GDM1 (cell line): ENCODE results near the gene CRX.
"Not testable (repeated sequence)": the region's sequence is repeated elsewhere in the genome, so short reads cannot be mapped to it uniquely, and the experiment has no call there.

Experiments
- DNase-seq: peaks from one replicate; lab custom pipeline; 2025; lab: John Stamatoyannopoulos, UW

CRX gene

DNA sequence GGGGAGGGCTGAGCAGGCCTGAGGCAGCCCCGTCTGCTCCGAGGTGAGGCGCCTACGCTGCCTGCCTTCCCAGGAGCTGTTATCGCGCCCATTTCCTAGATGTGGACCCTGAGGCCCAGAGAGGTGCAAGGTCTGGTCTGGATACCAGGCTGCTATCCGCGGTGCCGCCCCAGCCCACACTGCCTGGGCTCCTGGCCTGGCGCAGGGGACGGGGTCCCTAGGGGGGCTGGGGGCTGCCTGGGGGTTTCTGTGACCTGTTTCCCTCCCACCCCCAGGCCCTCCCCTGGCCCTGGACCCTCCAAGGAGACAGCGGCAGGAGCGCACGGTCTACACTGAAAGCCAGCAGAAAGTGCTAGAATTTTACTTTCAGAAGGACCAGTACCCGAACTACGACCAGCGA lies 38.1 kb downstream of the CRX start:
- not testable (repeated sequence) for DNase-seq

DNA sequence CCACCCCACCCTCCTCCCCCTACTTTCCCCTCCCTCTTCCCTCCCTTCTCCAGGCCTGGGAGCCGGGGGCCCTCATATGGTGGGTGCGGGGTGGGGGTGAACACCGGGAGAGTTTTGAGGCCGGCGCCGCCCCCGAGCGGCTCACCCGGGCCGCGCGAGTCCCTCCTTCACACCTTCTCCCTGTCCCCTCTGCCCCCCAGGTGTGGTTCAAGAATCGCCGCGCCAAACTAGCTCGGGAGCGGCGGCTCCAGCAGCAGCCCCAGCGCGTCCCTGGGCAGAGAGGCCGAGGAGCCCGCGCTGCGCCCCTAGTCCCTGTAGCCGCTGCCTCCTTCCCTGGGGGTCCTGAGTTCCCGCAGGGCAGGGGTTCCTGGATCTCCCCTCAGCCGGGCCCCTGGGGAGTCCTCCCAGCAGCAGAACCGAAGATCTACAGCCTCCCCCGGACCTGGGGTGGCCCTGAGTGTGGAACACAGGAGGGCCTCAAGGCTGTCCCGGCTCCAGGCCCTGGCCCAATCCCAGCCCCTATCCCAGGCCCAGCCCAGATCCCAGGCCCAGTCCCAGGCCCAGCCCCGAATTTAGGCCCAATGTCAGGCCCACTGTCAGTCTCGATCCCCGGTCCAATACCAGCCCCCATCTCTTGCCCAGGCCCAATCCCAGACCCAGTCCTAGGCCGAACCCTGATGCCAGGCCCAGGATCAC lies 39.0 kb downstream of the CRX start:
- no peak for DNase-seq

DNA sequence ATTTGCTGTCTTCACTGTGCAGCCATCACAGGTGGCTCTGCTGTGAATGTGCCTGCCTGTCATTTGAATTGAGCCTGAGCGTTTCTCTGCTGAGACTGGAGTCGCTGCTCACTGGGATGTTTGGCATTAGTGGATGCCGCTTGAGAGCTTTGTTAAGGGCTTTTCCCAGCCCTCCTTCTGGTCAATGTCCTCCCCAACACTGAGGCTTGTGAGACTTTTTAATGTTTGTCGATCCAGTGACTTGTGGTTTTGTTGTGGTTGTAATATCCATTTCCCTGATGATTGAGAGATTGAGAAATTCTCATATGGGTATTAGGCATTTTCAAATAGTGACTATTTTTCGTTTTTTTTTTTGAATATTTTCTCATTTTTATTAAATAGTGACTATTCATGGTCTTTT lies 39.9 kb downstream of the CRX start:
- no peak for DNase-seq

DNA sequence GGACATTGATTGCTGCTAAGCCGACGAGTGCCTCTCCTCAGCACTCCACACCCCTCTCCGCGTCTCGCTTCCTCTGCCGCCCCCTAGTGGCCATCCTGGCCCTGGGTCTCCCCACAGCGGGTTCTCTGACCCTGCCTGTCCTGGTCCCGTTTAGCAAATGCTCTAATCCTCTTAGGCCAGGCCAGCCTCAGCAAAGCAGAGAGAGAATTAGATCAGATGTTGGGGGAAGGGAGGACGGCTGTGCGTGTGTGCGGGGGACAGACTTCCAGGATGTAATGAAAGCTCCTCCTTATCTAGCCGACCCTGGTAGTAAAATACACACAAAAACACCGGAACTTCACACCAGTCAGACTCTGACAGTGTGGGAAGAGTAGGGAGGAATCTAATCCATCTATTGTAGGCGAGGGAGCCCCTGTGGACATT lies 41.8 kb downstream of the CRX start:
- peak; percentile 33 for DNase-seq

GRCh38 chr19:47865166-47865565 lies 43.4 kb downstream of the CRX start:
- DNase-seq, result no peak

DNA sequence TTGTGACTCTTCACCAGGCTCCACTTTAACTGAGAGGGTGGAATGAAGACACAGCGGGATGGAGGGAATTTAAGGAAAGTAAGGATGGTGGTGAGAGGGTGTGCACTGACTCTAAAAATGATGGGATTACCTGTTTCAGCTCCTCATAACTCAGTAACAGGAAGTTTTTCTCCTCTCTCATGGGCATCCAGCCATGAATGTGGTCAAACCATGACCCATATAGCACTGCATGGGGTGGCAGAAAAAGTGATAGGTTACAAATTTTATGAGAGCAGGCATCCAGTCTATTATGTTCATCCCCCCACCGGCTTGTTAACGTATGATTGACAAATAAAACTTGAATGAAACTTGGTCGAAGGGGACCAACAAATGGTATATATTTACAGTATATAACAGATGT lies 57.2 kb downstream of the CRX start:
- no peak for DNase-seq

DNA sequence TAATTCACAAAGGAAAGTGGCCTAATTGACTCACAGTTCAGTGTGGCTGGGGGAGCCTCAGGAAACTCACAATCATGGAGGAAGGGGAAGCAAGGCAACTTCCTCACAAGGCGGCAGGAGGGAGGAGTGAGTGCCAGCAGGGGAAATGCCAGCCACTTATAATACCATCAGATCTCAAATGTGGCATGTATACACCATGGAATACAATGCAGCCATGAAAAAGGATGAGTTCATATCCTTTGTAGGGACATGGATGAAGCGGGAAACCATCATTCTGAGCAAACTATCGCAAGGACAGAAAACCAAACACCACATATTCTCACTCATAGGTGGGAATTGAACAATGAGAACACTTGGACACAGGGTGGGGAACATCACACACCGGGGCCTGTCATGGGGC lies 57.6 kb downstream of the CRX start:
- not testable (repeated sequence) for DNase-seq

DNA sequence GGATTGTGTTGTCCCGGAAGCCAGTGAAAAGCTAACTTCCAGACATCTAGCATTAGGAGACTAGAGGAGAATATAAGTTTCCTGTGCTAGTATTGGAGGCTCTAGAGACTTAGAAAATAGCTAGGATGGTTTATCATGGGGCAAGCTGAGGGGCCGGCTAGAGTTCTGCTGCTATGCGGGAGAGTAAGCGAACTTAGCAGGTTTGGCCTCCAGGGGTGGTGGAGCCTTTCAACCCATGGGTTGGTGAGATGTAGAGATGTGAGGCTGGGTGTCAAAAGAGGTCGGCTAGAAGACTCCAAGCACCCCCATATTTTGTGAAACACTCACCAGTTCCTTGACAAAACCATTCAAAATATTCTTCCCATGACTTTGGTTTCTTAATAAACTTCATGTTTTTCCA lies 60.0 kb downstream of the CRX start:
- DNase-seq, result no peak

GRCh38 chr19:47882890-47883289 lies 61.2 kb downstream of the CRX start:
- no peak for DNase-seq

GRCh38 chr19:47885067-47885463 lies 63.3 kb downstream of the CRX start:
- DNase-seq, result no peak

DNA sequence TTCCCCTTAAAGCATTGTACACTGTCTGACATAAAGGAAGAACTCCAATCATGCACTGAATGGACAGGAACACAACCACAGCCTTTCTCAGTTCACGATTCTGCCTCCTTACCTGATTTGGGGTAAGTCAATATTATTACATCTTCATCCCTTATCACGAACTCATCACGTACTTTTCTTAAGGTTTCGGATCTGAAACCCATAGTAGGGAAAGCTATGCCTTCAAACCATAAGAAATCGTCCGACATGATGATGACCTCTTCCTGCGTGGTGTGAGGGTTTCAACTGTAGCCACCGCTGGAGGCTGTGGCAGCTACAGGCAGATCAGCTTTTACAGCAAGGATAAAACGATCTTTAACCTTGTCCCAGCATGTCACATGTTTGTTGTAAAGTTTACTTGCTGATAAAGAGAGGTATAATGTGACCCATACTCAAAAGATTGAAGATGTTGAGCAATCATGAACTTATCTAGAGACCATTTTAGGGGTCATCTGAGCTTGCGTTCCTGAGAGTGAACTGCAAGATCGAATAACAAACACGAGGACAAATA lies 64.3 kb downstream of the CRX start, which contains the start of gene SULT2A1:
TSS of gene SULT2A1 (minus strand) at position 306 of the 550 bp plus-strand sequence. CDS start at position 248, 58 bp downstream.
- DNase-seq, result no peak

- DNase-seq, result no peak
Observed at GRCh38 chr19:47890865-47891621, 69.3 kb downstream of the CRX start.

GRCh38 chr19:47891622-47891922 lies 69.8 kb downstream of the CRX start:
- no peak for DNase-seq

- no peak for DNase-seq
Observed at GRCh38 chr19:47891923-47892666, 70.4 kb downstream of the CRX start.
